ENCODE measurements around the gene TRABD.

GRCh38 chr22:50198624-50199017, 12.9 kb downstream of the TRABD start:
- no peak for TF ChIP-seq POLR2A (IDR thresholded peaks at IDR 0.05)
- no peak for TF ChIP-seq CTCF (IDR thresholded peaks at IDR 0.05)
- no peak for TF ChIP-seq EP300 (IDR thresholded peaks at IDR 0.05)
